ENCODE data around the gene GTF2IRD1. TPM values are rescaled to one million over a fixed set of nuclear protein-coding genes. Genes with fewer than 3 reads are reported as not detected.
"Not testable (repeated sequence)": the region's sequence is repeated elsewhere in the genome, so short reads cannot be mapped to it uniquely, and the experiment has no call there.

Gene GTF2IRD1
- total RNA-seq, 4 donors from 2014 or later: 3.9 to 18.1 (median 11.0) TPM

DNA sequence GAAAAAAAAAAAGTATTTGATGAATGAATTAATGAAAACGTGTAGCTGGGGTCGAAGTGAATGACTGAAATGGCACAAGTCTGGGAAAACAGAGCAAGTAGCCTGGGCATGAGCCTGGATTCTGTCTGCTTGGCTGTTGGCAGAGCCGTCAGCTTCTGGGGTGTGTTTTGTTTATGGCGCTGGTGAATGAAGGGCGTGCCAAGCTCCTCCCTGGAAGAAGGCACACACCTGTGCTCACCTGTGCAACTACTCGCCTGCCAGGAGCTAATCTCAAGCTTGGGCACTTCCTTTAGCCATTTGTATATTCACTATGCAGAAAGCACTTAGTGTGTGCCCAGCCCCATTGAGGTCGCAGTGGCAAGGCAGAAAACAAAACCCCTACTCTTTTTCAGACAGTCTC, 74.1 kb downstream of the GTF2IRD1 start:
- DNase-seq (ENCODE audit: low spot score) (no peak), ATAC-seq (ENCODE audit: low FRiP score) (no peak)
- TF ChIP-seq, protein P1, sequence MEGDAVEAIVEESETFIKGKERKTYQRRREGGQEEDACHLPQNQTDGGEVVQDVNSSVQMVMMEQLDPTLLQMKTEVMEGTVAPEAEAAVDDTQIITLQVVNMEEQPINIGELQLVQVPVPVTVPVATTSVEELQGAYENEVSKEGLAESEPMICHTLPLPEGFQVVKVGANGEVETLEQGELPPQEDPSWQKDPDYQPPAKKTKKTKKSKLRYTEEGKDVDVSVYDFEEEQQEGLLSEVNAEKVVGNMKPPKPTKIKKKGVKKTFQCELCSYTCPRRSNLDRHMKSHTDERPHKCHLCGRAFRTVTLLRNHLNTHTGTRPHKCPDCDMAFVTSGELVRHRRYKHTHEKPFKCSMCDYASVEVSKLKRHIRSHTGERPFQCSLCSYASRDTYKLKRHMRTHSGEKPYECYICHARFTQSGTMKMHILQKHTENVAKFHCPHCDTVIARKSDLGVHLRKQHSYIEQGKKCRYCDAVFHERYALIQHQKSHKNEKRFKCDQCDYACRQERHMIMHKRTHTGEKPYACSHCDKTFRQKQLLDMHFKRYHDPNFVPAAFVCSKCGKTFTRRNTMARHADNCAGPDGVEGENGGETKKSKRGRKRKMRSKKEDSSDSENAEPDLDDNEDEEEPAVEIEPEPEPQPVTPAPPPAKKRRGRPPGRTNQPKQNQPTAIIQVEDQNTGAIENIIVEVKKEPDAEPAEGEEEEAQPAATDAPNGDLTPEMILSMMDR (IDR thresholded peaks at IDR 0.05): no peak

DNA sequence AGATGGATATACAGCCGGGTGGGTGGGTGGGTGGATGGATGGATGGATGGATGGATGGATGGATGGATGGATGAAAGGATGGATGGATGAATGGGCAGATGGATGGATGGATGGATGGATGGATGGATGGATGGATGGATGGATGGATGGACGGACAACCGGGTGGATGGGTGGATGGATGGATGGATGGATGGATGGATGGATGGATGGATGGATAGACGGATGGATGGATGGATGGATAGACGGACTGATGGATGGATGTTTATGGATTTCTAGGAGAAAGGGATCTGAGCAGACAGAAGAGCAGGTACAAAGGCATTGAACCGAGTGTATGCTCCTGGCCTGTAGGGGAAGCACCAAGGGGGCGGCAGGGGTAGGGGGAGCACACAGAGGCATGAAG, 75.1 kb downstream of the GTF2IRD1 start:
- ATAC-seq (ENCODE audit: low FRiP score); DNase-seq (ENCODE audit: low spot score): not testable (repeated sequence)

DNA sequence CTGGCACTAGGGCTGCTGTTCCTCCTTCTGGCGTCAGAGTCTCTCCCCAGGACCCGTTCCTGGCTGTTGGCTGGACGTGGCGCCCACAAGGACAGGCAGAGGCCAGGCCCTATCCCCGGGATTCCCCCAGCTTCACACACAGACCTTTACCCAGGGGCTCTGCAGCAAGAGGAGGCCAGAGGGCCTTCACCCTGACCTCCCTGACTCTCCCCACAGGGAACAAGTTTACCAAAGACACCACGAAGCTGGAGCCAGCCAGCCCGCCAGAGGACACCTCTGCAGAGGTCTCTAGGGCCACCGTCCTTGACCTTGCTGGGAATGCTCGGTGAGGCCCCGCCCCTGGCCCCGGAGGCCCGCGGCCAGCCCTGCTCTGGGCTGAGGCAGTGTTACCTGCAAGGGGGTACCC, 82.2 kb downstream of the GTF2IRD1 start:
- ATAC-seq (ENCODE audit: low FRiP score): no peak
- TF ChIP-seq, protein P1 (IDR thresholded peaks at IDR 0.05): no peak
- DNase-seq (ENCODE audit: low spot score): no peak

DNA sequence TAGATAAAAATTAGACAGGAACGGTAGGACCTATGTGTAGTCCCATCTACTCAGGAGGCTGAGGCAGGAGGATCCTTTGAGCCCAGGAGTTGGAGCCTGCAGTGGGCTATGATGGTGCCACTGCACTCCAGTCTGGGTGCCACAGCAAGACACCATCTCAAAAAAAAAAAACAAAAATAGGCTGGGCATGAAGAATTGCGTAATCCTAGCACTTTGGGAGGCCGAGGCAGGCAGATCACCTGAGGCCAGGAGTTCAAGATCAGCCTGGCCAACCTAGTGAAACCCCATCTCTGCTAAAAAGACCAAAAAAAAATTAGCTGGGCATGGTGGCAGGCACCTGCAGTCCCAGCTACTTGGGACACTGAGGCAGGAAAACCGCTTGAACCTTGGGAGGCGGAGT, 88.2 kb downstream of the GTF2IRD1 start:
- ATAC-seq (ENCODE audit: low FRiP score): not testable (repeated sequence)

GRCh38 chr7:74542558-74543117, 88.9 kb downstream of the GTF2IRD1 start:
- no peak for ATAC-seq (ENCODE audit: low FRiP score)
- TF ChIP-seq, protein P1 (IDR thresholded peaks at IDR 0.05): no peak
- no peak for DNase-seq (ENCODE audit: low spot score)

More for the DNA sequence above, 88.2 kb downstream of the GTF2IRD1 start:
- DNase-seq (ENCODE audit: low spot score): not testable (repeated sequence)

- ATAC-seq (ENCODE audit: low FRiP score) (no peak), DNase-seq (ENCODE audit: low spot score) (no peak)
- TF ChIP-seq, protein P1 (IDR thresholded peaks at IDR 0.05): no peak
Observed at GRCh38 chr7:74544706-74545469, 91.2 kb downstream of the GTF2IRD1 start.

- no peak for ATAC-seq (ENCODE audit: low FRiP score)
Observed at GRCh38 chr7:74545921-74546320, 92.2 kb downstream of the GTF2IRD1 start.

GRCh38 chr7:74553596-74554012, 99.9 kb downstream of the GTF2IRD1 start:
- ATAC-seq (ENCODE audit: low FRiP score): not testable (repeated sequence)

More at GRCh38 chr7:74545921-74546320, 92.2 kb downstream of the GTF2IRD1 start:
- DNase-seq (ENCODE audit: low spot score): no peak
- TF ChIP-seq, protein P1 (IDR thresholded peaks at IDR 0.05): no peak

More at GRCh38 chr7:74553596-74554012, 99.9 kb downstream of the GTF2IRD1 start:
- DNase-seq (ENCODE audit: low spot score): not testable (repeated sequence)
